Measurements from ENCODE around the gene PUS1. TPM values are rescaled to one million over a fixed set of nuclear protein-coding genes. Genes with fewer than 3 reads are reported as not detected.
A peak's percentile ranks its signal among the peaks of the same experiment; 100 is the strongest.

PUS1 gene
- total and polyA plus RNA-seq, 2 of the 8 experiments (the other 6 are each of a cell fraction or from before 2014, with no cell fraction given): 48.1 to 81.2 TPM

DNA sequence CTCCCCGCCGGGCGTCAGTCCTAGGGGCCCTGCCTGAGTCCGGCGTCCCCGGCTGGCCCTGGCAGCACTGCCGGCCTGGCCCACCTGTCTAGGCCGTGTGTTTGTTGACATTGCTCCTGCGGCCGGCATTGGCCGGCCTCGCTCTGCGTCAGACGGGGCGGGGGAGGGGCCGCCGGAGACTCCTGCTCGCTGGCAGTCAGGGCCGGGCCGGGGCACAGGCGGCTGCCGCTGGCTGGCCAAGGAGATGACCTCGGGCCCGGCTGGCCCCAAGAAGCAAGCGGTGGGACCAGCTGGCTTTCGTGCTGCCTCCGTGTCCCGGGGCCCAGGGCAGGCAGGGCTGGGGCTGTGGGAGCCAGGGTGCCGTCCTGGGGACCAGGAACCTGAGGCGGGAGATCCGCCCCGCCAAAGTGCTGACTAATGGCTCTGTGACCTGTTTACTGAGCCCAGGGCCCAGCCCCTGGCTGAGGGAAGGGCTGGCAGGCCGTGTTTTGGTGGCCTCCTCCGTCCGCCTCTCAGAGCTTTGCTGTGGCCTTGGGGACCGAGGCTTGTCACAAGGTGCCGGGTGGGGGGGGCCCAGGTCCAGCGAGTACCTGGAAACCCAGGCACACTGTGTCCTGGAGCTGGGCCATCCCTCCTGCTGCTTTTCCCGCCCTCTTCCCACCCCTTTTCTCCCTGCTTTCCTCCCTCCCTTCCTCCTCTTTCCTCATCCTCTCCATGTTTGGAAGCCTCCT, 32.8 kb upstream of the PUS1 start (continued):
- TF ChIP-seq, protein P1, sequence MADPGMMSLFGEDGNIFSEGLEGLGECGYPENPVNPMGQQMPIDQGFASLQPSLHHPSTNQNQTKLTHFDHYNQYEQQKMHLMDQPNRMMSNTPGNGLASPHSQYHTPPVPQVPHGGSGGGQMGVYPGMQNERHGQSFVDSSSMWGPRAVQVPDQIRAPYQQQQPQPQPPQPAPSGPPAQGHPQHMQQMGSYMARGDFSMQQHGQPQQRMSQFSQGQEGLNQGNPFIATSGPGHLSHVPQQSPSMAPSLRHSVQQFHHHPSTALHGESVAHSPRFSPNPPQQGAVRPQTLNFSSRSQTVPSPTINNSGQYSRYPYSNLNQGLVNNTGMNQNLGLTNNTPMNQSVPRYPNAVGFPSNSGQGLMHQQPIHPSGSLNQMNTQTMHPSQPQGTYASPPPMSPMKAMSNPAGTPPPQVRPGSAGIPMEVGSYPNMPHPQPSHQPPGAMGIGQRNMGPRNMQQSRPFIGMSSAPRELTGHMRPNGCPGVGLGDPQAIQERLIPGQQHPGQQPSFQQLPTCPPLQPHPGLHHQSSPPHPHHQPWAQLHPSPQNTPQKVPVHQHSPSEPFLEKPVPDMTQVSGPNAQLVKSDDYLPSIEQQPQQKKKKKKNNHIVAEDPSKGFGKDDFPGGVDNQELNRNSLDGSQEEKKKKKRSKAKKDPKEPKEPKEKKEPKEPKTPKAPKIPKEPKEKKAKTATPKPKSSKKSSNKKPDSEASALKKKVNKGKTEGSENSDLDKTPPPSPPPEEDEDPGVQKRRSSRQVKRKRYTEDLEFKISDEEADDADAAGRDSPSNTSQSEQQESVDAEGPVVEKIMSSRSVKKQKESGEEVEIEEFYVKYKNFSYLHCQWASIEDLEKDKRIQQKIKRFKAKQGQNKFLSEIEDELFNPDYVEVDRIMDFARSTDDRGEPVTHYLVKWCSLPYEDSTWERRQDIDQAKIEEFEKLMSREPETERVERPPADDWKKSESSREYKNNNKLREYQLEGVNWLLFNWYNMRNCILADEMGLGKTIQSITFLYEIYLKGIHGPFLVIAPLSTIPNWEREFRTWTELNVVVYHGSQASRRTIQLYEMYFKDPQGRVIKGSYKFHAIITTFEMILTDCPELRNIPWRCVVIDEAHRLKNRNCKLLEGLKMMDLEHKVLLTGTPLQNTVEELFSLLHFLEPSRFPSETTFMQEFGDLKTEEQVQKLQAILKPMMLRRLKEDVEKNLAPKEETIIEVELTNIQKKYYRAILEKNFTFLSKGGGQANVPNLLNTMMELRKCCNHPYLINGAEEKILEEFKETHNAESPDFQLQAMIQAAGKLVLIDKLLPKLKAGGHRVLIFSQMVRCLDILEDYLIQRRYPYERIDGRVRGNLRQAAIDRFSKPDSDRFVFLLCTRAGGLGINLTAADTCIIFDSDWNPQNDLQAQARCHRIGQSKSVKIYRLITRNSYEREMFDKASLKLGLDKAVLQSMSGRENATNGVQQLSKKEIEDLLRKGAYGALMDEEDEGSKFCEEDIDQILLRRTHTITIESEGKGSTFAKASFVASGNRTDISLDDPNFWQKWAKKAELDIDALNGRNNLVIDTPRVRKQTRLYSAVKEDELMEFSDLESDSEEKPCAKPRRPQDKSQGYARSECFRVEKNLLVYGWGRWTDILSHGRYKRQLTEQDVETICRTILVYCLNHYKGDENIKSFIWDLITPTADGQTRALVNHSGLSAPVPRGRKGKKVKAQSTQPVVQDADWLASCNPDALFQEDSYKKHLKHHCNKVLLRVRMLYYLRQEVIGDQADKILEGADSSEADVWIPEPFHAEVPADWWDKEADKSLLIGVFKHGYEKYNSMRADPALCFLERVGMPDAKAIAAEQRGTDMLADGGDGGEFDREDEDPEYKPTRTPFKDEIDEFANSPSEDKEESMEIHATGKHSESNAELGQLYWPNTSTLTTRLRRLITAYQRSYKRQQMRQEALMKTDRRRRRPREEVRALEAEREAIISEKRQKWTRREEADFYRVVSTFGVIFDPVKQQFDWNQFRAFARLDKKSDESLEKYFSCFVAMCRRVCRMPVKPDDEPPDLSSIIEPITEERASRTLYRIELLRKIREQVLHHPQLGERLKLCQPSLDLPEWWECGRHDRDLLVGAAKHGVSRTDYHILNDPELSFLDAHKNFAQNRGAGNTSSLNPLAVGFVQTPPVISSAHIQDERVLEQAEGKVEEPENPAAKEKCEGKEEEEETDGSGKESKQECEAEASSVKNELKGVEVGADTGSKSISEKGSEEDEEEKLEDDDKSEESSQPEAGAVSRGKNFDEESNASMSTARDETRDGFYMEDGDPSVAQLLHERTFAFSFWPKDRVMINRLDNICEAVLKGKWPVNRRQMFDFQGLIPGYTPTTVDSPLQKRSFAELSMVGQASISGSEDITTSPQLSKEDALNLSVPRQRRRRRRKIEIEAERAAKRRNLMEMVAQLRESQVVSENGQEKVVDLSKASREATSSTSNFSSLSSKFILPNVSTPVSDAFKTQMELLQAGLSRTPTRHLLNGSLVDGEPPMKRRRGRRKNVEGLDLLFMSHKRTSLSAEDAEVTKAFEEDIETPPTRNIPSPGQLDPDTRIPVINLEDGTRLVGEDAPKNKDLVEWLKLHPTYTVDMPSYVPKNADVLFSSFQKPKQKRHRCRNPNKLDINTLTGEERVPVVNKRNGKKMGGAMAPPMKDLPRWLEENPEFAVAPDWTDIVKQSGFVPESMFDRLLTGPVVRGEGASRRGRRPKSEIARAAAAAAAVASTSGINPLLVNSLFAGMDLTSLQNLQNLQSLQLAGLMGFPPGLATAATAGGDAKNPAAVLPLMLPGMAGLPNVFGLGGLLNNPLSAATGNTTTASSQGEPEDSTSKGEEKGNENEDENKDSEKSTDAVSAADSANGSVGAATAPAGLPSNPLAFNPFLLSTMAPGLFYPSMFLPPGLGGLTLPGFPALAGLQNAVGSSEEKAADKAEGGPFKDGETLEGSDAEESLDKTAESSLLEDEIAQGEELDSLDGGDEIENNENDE (IDR thresholded peaks at IDR 0.05; ENCODE audit: insufficient replicate concordance, low read length): no peak
- TF ChIP-seq SIN3A (conservative IDR thresholded peaks at IDR 0.05 in 1 of 2, IDR thresholded peaks at IDR 0.05 in 1 of 2; ENCODE audit: low read depth in 1 of 2, low read length in 2 of 2): peak in 1 of 2 experiments; percentile 95; a peak in 2 of 4 replicates
- TF ChIP-seq JUND (IDR thresholded peaks at IDR 0.05; ENCODE audit: low read length): no peak
- TF ChIP-seq KDM4A (IDR thresholded peaks at IDR 0.05; ENCODE audit: low read depth, low read length, severe bottlenecking): no peak
- no peak for TF ChIP-seq NRF1 (IDR thresholded peaks at IDR 0.05; ENCODE audit: low read depth, low read length)
- TF ChIP-seq JUN (IDR thresholded peaks at IDR 0.05; ENCODE audit: low read depth, low read length): no peak
- no peak for TF ChIP-seq RAD21 (IDR thresholded peaks at IDR 0.05 in 1 of 2, conservative IDR thresholded peaks at IDR 0.05 in 1 of 2; ENCODE audit: low read depth in 2 of 2, low read length in 2 of 2)
- peak; percentile 85; the same call in 1 of the 2 replicates for TF ChIP-seq MAFK (IDR thresholded peaks at IDR 0.05; ENCODE audit: low read depth, low read length)
- TF ChIP-seq RFX5 (IDR thresholded peaks at IDR 0.05; ENCODE audit: borderline replicate concordance, low read depth, low read length): no peak
